RWPE2 (cell line): Measurements from ENCODE around the gene ZAR1.

Source experiments
- ATAC-seq: fragments of 200-7000 bp; cut with Tn5 transposase; 3 replicates; pipeline ENCODE4 v1.9.1; 2021; ENCODE audit warnings: low read depth
- DNase-seq: peaks from one replicate; pipeline ENCODE4 v3.0.0-alpha.2; 2020; ENCODE audit warnings: low spot score
- H3K27ac ChIP-seq: fragments of 450-650 bp; 2 replicates; pipeline ENCODE4 v1.5.1; 2017; ENCODE audit warnings: mild to moderate bottlenecking; ENCODE audit not compliant: poor library complexity, severe bottlenecking
- H3K27me3 ChIP-seq: fragments of 250-450 bp; sonication (Bioruptor Pico); 2 replicates; pipeline ENCODE4 v1.5.1; 2021; ENCODE audit warnings: mild to moderate bottlenecking, moderate library complexity; ENCODE audit not compliant: insufficient read depth, poor library complexity, severe bottlenecking
- H3K36me3 ChIP-seq: fragments of 250-450 bp; sonication (Bioruptor Pico); 2 replicates; pipeline ENCODE4 v1.5.1; 2020; ENCODE audit warnings: low read depth, mild to moderate bottlenecking, moderate library complexity
- H3K4me1 ChIP-seq: fragments of 250-450 bp; sonication (Bioruptor Pico); 2 replicates; pipeline ENCODE4 v1.5.1; 2021; ENCODE audit warnings: mild to moderate bottlenecking, moderate library complexity; ENCODE audit not compliant: insufficient read depth, poor library complexity, severe bottlenecking
- H3K4me3 ChIP-seq: fragments of 250-450 bp; sonication (Bioruptor Pico); 2 replicates; pipeline ENCODE4 v1.5.1; 2021; ENCODE audit warnings: mild to moderate bottlenecking, moderate library complexity; ENCODE audit not compliant: severe bottlenecking
- H3K9me3 ChIP-seq: fragments of 250-450 bp; sonication (Bioruptor Pico); 2 replicates; pipeline ENCODE4 v1.5.1; 2021; ENCODE audit warnings: mild to moderate bottlenecking, moderate library complexity; ENCODE audit not compliant: severe bottlenecking
- CTCF ChIP-seq: fragments of 450-650 bp; IDR thresholded peaks from one replicate; pipeline ENCODE4 v1.5.1; 2017; ENCODE audit warnings: mild to moderate bottlenecking, moderate library complexity; ENCODE audit not compliant: poor library complexity, severe bottlenecking

Gene ZAR1

DNA sequence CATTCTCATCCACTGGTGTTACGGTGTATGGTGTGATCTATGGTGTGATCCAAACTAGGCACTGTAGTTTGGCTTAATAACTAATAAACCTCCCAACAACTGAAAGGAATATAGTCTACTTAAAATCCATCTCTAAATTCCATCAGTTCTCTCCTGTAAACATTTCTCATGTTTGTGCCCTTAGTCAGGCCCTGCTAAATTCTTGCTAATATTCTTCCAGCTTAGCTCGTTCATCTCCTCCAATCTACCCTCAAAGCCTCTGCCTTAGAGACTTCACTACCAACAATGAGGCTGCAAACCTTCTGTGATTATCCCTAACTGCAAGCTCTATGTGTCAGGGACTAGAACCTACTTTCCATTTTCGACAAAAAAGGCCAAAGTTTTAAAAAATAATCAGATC, 28.1 kb downstream of the ZAR1 start:
- TF ChIP-seq CTCF = no peak
- Histone ChIP-seq H3K27ac (no peak overlapping the region), H3K27me3 (no peaks in the 10 kb centered on the region), H3K4me1 (no peaks in the 10 kb centered on the region), H3K4me3 (no peak overlapping the region), H3K36me3 (peaks cover 86% of the 10 kb centered on the region), H3K9me3 (no peaks in the 10 kb centered on the region)
- ATAC-seq (no peak), DNase-seq (no peak)

GRCh38 chr4:48526406-48526805, 36.4 kb downstream of the ZAR1 start:
- H3K27ac ChIP-seq = no peak overlapping the region
- ATAC-seq (no peak), DNase-seq (no peak)
- no peak overlapping the region for H3K4me3 ChIP-seq
- TF ChIP-seq CTCF = no peak
- no peaks in the 10 kb centered on the region for H3K27me3 ChIP-seq
- no peaks in the 10 kb centered on the region for H3K9me3 ChIP-seq
- peaks cover 90% of the 10 kb centered on the region for H3K36me3 ChIP-seq
- H3K4me1 ChIP-seq = no peaks in the 10 kb centered on the region

GRCh38 chr4:48538358-48538757, 48.3 kb downstream of the ZAR1 start:
- Histone ChIP-seq H3K4me3 (no peak overlapping the region), H3K27me3 (no peaks in the 10 kb centered on the region), H3K27ac (no peak overlapping the region), H3K36me3 (peaks cover 81% of the 10 kb centered on the region), H3K4me1 (no peaks in the 10 kb centered on the region), H3K9me3 (peaks cover 2% of the 10 kb centered on the region)
- no peak for TF ChIP-seq CTCF
- ATAC-seq (no peak), DNase-seq (no peak)

DNA sequence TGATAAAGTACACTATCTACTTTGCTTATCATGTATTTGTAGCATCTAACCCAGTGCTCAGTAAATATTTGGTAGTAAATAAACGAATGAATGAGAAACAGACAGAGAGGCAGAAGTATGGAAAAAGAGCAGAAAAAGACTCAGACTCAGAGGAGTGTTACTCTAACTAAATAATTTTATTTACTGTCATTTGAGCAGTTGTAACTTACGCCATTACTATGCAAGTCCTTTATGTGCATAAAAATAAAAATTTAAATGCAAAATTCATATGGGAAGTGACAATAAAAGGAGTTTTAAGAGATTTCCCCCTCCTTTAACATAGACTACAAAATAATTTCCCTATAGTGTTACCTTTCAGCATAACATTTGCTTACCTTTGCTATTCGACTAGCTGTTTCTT, 49.5 kb downstream of the ZAR1 start:
- H3K27me3 ChIP-seq = no peaks in the 10 kb centered on the region
- no peaks in the 10 kb centered on the region for H3K9me3 ChIP-seq
- no peak overlapping the region for H3K27ac ChIP-seq
- no peaks in the 10 kb centered on the region for H3K4me1 ChIP-seq
- ATAC-seq = no peak
- H3K4me3 ChIP-seq = no peak overlapping the region
- no peak for DNase-seq
- no peak for TF ChIP-seq CTCF
- H3K36me3 ChIP-seq = peaks cover 81% of the 10 kb centered on the region

DNA sequence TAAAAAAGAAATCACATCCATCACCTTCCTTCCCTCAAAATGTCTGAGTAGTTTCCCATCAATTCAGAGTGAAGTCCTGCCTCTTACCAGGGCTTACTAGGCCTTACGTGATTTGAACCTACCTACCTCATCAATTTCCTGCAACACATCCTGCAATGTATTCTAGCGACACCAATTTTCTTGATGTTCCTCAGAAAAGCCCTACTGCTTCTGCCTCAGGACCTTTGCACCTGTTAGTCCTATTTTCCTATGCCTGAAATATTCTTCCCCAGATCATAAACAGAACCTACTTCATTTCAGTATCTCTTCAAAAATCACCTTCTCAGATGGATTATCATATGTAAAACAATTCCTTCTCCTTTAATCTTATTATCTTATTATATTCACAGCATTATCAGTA, 52.8 kb downstream of the ZAR1 start:
- DNase-seq = no peak
- no peak for ATAC-seq
- Histone ChIP-seq H3K9me3 (no peaks in the 10 kb centered on the region), H3K4me3 (no peak overlapping the region), H3K4me1 (no peaks in the 10 kb centered on the region), H3K36me3 (peaks cover 86% of the 10 kb centered on the region), H3K27me3 (no peaks in the 10 kb centered on the region), H3K27ac (no peak overlapping the region)
- TF ChIP-seq CTCF = no peak
